Dendritic cell treated with granulocyte-macrophage colony-stimulating factor and Interleukin-4, amounts not matched to agents 40 ng/mL and 50 ng/mL, for 4 days (primary cell): ENCODE measurements around the gene ACRV1.

Source experiments
- H3K27ac Mint-ChIP-seq: one replicate; pipeline ENCODE4 v1.8.0; 2022; ENCODE audit warnings: mild to moderate bottlenecking, mixed read lengths
- H3K27me3 Mint-ChIP-seq: one replicate; pipeline ENCODE4 v1.8.0; 2022; ENCODE audit warnings: mild to moderate bottlenecking, mixed read lengths
- H3K36me3 Mint-ChIP-seq: one replicate; pipeline ENCODE4 v1.8.0; 2022; ENCODE audit warnings: low read depth, mixed read lengths
- H3K4me1 Mint-ChIP-seq: one replicate; pipeline ENCODE4 v1.8.0; 2022; ENCODE audit warnings: low read depth, mixed read lengths
- H3K4me3 Mint-ChIP-seq: one replicate; pipeline ENCODE4 v1.8.0; 2022; ENCODE audit warnings: mild to moderate bottlenecking, moderate library complexity, mixed read lengths
- H3K9me3 Mint-ChIP-seq: one replicate; pipeline ENCODE4 v1.8.0; 2022; ENCODE audit warnings: mixed read lengths
- intact Hi-C: fragments of 100-400 bp; cut with micrococcal nuclease; formaldehyde crosslinking; loops from one replicate; pipeline ENCODE4 v1.15.0; 2022

ACRV1 gene

DNA sequence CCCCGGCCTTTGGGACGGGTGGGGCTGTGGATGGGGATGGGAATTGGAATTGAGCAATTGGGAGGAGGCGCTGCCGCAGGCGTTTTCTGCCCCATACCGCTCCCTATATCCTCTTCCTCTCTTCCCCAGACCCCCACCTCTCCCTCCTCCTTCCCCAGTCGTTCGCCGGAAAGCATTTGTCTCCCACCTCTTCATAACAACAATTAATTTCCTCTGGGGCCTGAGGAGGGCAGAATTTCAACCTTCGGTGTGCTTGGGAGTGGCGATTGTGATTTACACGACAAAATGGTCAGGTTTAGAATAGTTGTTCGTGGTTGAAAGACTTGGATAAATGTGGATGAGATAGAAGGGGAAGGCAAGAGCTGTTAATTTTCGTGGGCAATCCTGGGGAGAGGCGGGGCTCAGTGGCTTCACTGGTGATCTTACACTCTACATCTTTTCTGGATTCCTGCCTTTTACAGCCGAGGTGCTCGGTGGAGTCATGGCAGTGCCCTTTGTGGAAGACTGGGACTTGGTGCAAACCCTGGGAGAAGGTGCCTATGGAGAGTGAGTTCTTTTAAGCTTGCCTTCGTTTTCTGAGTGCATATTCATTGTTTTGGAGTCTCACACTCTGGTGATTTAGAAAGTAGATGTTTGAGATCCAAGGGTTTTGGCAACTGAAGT, 54.2 kb downstream of the ACRV1 start:
- peak overlapping the region; percentile 97 for H3K27ac Mint-ChIP-seq
- peaks cover 22% of the 10 kb centered on the region for H3K4me1 Mint-ChIP-seq
- H3K27me3 Mint-ChIP-seq, result no peaks in the 10 kb centered on the region
- peaks cover 25% of the 10 kb centered on the region for H3K36me3 Mint-ChIP-seq
- H3K9me3 Mint-ChIP-seq, result no peaks in the 10 kb centered on the region
- peak overlapping the region; percentile 100 for H3K4me3 Mint-ChIP-seq
- intact Hi-C loops, result loop anchor here (5.0 kb wide), 3 partner anchors 34 to 261 kb away; partner anchors contain the start of genes HYLS1 and STT3A

DNA sequence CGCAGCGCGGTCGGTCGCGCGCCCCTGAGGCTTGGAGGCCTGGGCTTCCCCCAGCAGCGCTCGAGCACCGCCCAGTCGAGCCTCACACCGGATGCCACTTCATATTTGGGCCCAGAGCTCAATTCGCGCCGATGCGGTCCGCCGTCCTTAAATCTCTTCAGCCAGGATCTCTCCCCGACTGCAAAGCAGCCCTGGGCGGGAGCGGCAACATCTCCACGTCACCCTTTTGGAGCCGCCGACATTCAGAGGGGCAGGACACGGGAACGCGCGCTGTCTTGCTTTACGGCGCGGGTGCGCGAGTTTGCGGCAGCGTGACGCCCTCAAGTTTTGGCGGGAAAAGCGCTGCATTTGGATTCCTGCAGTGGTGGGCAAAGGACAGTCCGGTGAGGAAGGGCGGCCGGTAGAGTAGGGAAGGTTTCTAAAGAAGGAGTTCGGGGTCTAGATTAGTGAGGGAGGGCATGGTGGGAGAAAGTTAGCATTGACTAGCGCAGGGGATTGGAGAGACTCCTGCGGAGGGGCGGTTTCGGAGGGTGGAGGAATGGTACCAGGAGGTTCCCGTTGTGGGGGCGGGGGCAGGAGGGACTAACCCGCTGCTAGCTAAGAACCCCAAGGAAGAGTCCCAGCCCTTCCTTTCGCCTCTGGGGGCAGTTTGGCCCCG, 54.9 kb downstream of the ACRV1 start:
- Mint-ChIP-seq H3K4me1 (peaks cover 22% of the 10 kb centered on the region), H3K9me3 (no peaks in the 10 kb centered on the region), H3K36me3 (peaks cover 32% of the 10 kb centered on the region), H3K27ac (peak overlapping the region; percentile 97), H3K4me3 (peak overlapping the region; percentile 100), H3K27me3 (no peaks in the 10 kb centered on the region)
- intact Hi-C loops, result loop anchor here (1.0 to 5.0 kb wide), 4 partner anchors 33 to 262 kb away; partner anchors contain the start of genes EI24, HYLS1 and STT3A

DNA sequence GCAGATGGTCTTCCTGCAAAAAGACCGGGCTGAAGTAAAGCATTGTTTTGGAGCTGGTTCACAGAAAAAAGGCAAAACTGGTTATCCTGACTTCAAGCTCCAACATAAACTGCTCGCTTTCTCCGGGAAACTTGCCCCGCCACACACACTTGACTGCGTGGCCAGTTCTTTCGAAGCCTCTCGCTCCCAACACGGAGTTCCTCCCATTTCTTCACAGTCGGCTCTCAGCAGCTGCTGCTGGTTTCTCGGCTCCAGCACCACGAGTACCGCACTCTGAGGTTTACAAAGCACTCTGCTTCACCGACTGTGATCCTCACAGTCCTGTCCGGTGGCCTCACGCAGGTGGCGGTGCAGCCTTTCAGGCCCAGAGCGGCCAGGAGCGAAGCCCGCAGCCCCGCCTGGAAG, 55.4 kb downstream of the ACRV1 start:
- H3K27ac Mint-ChIP-seq, result peak overlapping the region; percentile 97
- H3K36me3 Mint-ChIP-seq, result peaks cover 37% of the 10 kb centered on the region
- H3K27me3 Mint-ChIP-seq, result no peaks in the 10 kb centered on the region
- intact Hi-C loops, result loop anchor here (1.0 to 5.0 kb wide), 4 partner anchors 33 to 262 kb away; partner anchors contain the start of genes EI24, HYLS1 and STT3A
- H3K4me3 Mint-ChIP-seq, result peak overlapping the region; percentile 100
- no peaks in the 10 kb centered on the region for H3K9me3 Mint-ChIP-seq
- peaks cover 22% of the 10 kb centered on the region for H3K4me1 Mint-ChIP-seq

DNA sequence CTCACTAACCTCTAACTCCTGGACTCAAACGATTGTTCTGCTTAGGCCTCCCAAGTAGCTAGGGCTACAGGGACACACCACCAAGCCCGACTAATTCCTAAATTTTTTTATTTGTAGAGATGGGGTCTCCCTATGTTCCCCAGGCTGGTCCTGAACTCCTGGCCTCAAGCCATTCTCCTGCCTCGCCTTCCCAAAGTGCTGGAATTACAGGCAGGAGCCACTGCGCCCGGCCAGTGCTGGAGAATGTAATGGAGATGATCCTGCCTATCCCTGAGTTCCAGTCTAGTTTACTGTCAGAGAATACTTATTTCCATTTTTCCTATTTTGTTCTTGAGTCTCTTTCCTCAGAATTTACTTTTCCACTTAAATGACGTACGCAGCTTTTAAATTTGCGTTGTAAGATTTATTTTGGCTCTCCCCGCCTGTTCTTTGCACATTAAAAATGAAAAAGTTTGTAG, 55.9 kb downstream of the ACRV1 start, which contains the start of gene CHEK1:
CHEK1 (plus strand) TSS at position 408 of the 458 bp plus-strand sequence. CDS start 1,606 bp downstream, outside the sequence.
- no peaks in the 10 kb centered on the region for H3K27me3 Mint-ChIP-seq
- intact Hi-C loops, result loop anchor here (1.0 to 5.0 kb wide), 4 partner anchors 32 to 263 kb away; partner anchors contain the start of genes EI24, HYLS1 and STT3A
- peak within 1 kb of the TSS; percentile 100 for H3K4me3 Mint-ChIP-seq
- H3K36me3 Mint-ChIP-seq, result peaks cover 41% of the 10 kb centered on the region
- no peaks in the 10 kb centered on the region for H3K9me3 Mint-ChIP-seq
- H3K27ac Mint-ChIP-seq, result peak within 1 kb of the TSS; percentile 97
- H3K4me1 Mint-ChIP-seq, result peaks cover 22% of the 10 kb centered on the region

DNA sequence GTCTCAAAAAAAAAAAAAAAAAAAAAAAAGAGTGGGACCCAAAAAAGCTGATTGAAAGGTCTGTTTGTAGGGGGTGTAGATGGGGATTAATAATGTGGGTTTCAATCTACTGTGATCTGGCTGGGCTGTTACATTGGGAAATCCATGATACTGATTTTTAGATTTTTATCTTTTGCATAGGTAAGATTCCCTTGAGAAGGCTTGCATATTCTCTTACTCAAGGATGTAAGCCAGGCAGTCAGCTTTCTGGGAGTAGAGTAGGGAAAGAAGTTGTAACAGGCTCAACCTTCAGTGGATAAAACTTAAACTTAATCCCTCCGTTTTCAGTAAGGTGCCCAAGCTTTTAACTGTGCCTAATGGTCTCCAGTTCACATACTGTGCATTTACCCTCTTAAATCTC, 57.6 kb downstream of the ACRV1 start:
- peaks cover 22% of the 10 kb centered on the region for H3K4me1 Mint-ChIP-seq
- peaks cover 59% of the 10 kb centered on the region for H3K36me3 Mint-ChIP-seq
- H3K4me3 Mint-ChIP-seq, result no peak overlapping the region
- no peaks in the 10 kb centered on the region for H3K9me3 Mint-ChIP-seq
- H3K27ac Mint-ChIP-seq, result no peak overlapping the region
- H3K27me3 Mint-ChIP-seq, result no peaks in the 10 kb centered on the region
- intact Hi-C loops, result no loop called here

DNA sequence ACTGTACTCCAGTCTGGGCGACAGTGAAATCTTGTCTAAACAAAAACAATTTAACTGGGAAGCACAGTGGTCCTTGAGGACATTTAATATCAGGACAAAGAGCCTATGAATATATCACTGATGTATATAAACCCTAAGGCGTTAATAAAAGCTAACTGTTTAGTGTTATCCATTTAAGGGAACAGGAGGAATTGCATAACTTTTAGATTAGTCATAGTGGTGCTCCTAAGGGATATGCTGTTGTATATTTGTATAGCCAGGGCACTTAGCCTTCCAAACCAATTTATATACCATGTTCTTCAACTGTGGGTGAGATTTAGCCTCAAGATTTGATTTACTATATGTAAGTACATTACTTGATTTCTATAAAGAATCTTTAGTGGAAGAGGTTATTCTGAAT, 58.7 kb downstream of the ACRV1 start:
- Mint-ChIP-seq H3K4me3 (no peak overlapping the region), H3K9me3 (no peaks in the 10 kb centered on the region), H3K4me1 (peaks cover 22% of the 10 kb centered on the region), H3K27me3 (no peaks in the 10 kb centered on the region), H3K27ac (no peak overlapping the region), H3K36me3 (peaks cover 66% of the 10 kb centered on the region)
- intact Hi-C loops, result no loop called here
